HG03039 (cell line): ENCODE data around the gene KLHL22.

Experiments used
- ATAC-seq: cut with Tn5 transposase; IDR thresholded peaks from one replicate; pipeline ENCODE4 v1.9.1; 2021; ENCODE audit warnings: mild to moderate bottlenecking, moderate library complexity; ENCODE audit not compliant: unreplicated experiment

Gene KLHL22

GRCh38 chr22:20435436-20436306 lies 59.9 kb downstream of the KLHL22 start:
- no peak for ATAC-seq

GRCh38 chr22:20434773-20435172 lies 60.8 kb downstream of the KLHL22 start:
- ATAC-seq, result no peak

GRCh38 chr22:20434264-20434751 lies 61.3 kb downstream of the KLHL22 start:
- no peak for ATAC-seq

- no peak for ATAC-seq
These were observed 61.8 kb downstream of the KLHL22 start for GRCh38 chr22:20433686-20434241.

- ATAC-seq, result no peak
These were observed 62.4 kb downstream of the KLHL22 start for GRCh38 chr22:20433191-20433590.

- no peak for ATAC-seq
These were observed 63.3 kb downstream of the KLHL22 start for GRCh38 chr22:20432244-20432686.

GRCh38 chr22:20431511-20432192 lies 63.9 kb downstream of the KLHL22 start:
- ATAC-seq, result no peak

GRCh38 chr22:20430720-20431510 lies 64.7 kb downstream of the KLHL22 start:
- no peak for ATAC-seq

GRCh38 chr22:20430101-20430719 lies 65.4 kb downstream of the KLHL22 start:
- ATAC-seq, result no peak

- ATAC-seq, result no peak
These were observed 66.1 kb downstream of the KLHL22 start for GRCh38 chr22:20429254-20430100.

- no peak for ATAC-seq
These were observed 66.9 kb downstream of the KLHL22 start for GRCh38 chr22:20428496-20429253.

GRCh38 chr22:20427945-20428417 lies 67.6 kb downstream of the KLHL22 start:
- ATAC-seq, result no peak

- no peak for ATAC-seq
These were observed 68.3 kb downstream of the KLHL22 start for GRCh38 chr22:20427104-20427944.

- ATAC-seq, result no peak
These were observed 69.4 kb downstream of the KLHL22 start for GRCh38 chr22:20426259-20426615.

GRCh38 chr22:20425566-20426258 lies 69.9 kb downstream of the KLHL22 start:
- ATAC-seq, result no peak

- ATAC-seq, result no peak
These were observed 70.5 kb downstream of the KLHL22 start for GRCh38 chr22:20424932-20425565.

- no peak for ATAC-seq
These were observed 71.0 kb downstream of the KLHL22 start for GRCh38 chr22:20424568-20424931.
